RWPE2 (cell line): ENCODE results near the gene SMR3A.
A peak's percentile ranks its signal among the peaks of the same experiment; 100 is the strongest.

Experiments
- ATAC-seq: fragments of 200-7000 bp; cut with Tn5 transposase; 3 replicates; pipeline ENCODE4 v1.9.1; 2021; ENCODE audit warnings: low read depth
- DNase-seq: peaks from one replicate; pipeline ENCODE4 v3.0.0-alpha.2; 2020; ENCODE audit warnings: low spot score
- H3K27ac ChIP-seq: fragments of 450-650 bp; 2 replicates; pipeline ENCODE4 v1.5.1; 2017; ENCODE audit warnings: mild to moderate bottlenecking; ENCODE audit not compliant: poor library complexity, severe bottlenecking
- H3K27me3 ChIP-seq: fragments of 250-450 bp; sonication (Bioruptor Pico); 2 replicates; pipeline ENCODE4 v1.5.1; 2021; ENCODE audit warnings: mild to moderate bottlenecking, moderate library complexity; ENCODE audit not compliant: insufficient read depth, poor library complexity, severe bottlenecking
- H3K36me3 ChIP-seq: fragments of 250-450 bp; sonication (Bioruptor Pico); 2 replicates; pipeline ENCODE4 v1.5.1; 2020; ENCODE audit warnings: low read depth, mild to moderate bottlenecking, moderate library complexity
- H3K4me1 ChIP-seq: fragments of 250-450 bp; sonication (Bioruptor Pico); 2 replicates; pipeline ENCODE4 v1.5.1; 2021; ENCODE audit warnings: mild to moderate bottlenecking, moderate library complexity; ENCODE audit not compliant: insufficient read depth, poor library complexity, severe bottlenecking
- H3K4me3 ChIP-seq: fragments of 250-450 bp; sonication (Bioruptor Pico); 2 replicates; pipeline ENCODE4 v1.5.1; 2021; ENCODE audit warnings: mild to moderate bottlenecking, moderate library complexity; ENCODE audit not compliant: severe bottlenecking
- H3K9me3 ChIP-seq: fragments of 250-450 bp; sonication (Bioruptor Pico); 2 replicates; pipeline ENCODE4 v1.5.1; 2021; ENCODE audit warnings: mild to moderate bottlenecking, moderate library complexity; ENCODE audit not compliant: severe bottlenecking
- CTCF ChIP-seq: fragments of 450-650 bp; IDR thresholded peaks from one replicate; pipeline ENCODE4 v1.5.1; 2017; ENCODE audit warnings: mild to moderate bottlenecking, moderate library complexity; ENCODE audit not compliant: poor library complexity, severe bottlenecking

The SMR3A gene

DNA sequence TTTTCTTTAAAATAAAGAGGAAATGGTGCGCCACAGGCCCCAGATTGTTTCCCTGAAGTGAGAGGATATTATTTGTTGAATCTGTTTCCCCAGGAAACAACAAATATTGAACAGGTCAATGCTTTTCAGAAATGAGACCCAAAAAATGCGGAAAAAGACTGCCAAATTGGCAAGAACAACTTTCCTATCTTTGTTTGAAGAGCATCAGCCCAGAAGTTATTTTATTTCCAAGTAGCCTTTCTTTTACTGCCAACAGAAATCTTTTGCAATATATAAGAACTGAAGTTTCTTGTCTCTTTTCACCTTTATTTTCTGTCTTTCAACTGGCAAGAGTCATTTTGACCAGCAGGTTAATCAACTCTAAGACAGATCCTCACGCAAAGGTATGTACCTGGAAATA is at the start of gene SMR3A:
SMR3A (plus strand) TSS at position 301 of the 400 bp plus-strand sequence. CDS start 1,356 bp downstream, outside the sequence.
- no peak for TF ChIP-seq CTCF
- ATAC-seq (no peak), DNase-seq (no peak)
- H3K36me3 ChIP-seq, result no peaks in the 10 kb centered on the region
- H3K4me3 ChIP-seq, result no peak within 1 kb of the TSS
- H3K27me3 ChIP-seq, result no peaks in the 10 kb centered on the region
- H3K4me1 ChIP-seq, result peaks cover 3% of the 10 kb centered on the region
- no peak within 1 kb of the TSS for H3K27ac ChIP-seq
- H3K9me3 ChIP-seq, result no peaks in the 10 kb centered on the region

DNA sequence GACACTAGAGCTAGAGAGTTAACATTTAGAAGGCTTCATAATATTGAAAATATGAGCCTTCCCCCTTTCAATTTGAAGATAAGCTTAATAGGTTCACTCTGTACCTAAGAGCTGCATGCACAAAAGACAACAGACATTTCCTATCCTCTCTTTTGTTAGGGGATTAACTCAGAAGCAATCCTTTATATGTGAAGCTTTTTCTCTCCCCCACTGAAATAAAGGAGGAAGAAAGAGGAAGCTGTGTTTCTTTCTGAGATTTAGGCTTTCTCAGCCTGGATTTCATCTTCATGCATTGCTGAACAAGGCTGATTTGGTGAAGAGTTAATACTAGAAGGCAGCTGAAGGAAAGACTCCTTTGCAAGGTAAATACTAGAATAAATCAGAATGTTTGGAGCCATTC is 46.8 kb upstream of the SMR3A start:
- Histone ChIP-seq H3K36me3 (no peaks in the 10 kb centered on the region), H3K4me1 (no peaks in the 10 kb centered on the region), H3K27ac (no peak overlapping the region), H3K4me3 (no peak overlapping the region), H3K27me3 (no peaks in the 10 kb centered on the region), H3K9me3 (no peaks in the 10 kb centered on the region)
- TF ChIP-seq CTCF, result no peak
- DNase-seq (no peak), ATAC-seq (no peak)

DNA sequence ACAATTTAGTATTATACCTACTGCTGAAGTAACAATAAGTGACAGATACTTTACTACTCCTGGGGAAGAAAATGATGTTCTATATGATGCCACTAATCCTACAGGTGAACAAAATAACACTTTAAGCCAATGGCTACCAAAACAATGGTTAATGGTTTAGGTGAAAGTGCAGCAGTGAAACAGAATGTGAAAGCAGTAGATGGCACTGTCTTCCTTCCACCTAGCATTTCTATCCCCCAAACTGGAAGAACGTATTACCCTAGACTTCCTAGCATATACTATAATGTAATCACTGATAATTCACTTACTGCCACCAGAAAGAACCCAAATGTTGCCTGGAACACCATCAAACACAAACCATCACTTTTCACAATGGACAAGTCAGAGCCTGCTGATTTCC is 44.6 kb upstream of the SMR3A start:
- peak; percentile 20 for TF ChIP-seq CTCF
- no peak for DNase-seq
- H3K4me1 ChIP-seq, result no peaks in the 10 kb centered on the region
- H3K9me3 ChIP-seq, result no peaks in the 10 kb centered on the region
- no peaks in the 10 kb centered on the region for H3K36me3 ChIP-seq
- ATAC-seq, result no peak
- H3K4me3 ChIP-seq, result no peak overlapping the region
- no peak overlapping the region for H3K27ac ChIP-seq
- no peaks in the 10 kb centered on the region for H3K27me3 ChIP-seq

DNA sequence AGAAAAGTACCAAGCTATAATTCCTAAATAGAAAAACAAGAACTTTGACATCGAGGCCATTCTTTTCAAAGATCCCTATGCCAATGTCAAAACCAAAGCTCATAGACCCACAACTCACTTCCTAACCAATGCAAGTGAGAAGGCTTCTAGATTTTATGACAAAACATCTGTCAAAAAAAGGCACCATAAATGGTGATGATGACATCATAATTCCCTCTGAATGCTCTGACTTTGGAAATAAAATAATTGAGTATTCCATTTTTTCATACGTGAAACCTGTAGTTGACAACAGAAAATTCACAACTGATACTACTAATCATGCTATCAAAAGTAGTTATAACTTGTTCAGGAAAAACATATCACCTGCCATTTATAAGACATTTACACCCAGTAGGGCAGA is 34.5 kb upstream of the SMR3A start:
- TF ChIP-seq CTCF, result no peak
- no peaks in the 10 kb centered on the region for H3K36me3 ChIP-seq
- no peak overlapping the region for H3K27ac ChIP-seq
- H3K4me3 ChIP-seq, result no peak overlapping the region
- ATAC-seq (no peak), DNase-seq (no peak)
- no peaks in the 10 kb centered on the region for H3K9me3 ChIP-seq
- no peaks in the 10 kb centered on the region for H3K27me3 ChIP-seq
- no peaks in the 10 kb centered on the region for H3K4me1 ChIP-seq

DNA sequence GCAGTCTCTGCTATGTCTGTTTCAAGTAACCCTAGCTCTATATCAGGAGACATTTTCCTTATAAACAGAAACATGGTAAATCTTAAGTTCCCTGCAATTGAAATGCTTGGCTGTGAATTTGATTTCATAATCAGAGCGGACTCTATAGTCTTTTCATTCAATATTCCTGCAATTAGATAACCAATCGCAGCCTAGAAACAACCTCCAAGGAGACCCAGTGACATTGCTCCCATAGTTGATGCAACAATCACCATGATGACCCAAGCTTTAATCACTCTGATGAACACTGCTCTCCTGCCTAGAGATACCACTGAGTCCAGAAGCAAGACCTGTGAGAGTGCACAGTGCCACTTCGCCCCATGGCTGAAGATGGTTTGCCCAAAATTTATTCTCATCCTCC is 25.9 kb upstream of the SMR3A start, which contains the start of gene CABS1:
CABS1 (plus strand) TSS at position 301 of the 400 bp plus-strand sequence; CDS start at position 360, 59 bp downstream.
- no peak for DNase-seq
- Histone ChIP-seq H3K27ac (no peak within 1 kb of the TSS), H3K4me1 (no peaks in the 10 kb centered on the region), H3K9me3 (no peaks in the 10 kb centered on the region), H3K36me3 (no peaks in the 10 kb centered on the region), H3K4me3 (no peak within 1 kb of the TSS), H3K27me3 (no peaks in the 10 kb centered on the region)
- TF ChIP-seq CTCF, result no peak
- ATAC-seq, result no peak
